Measurements from ENCODE around the gene KDM2A. TPM values are rescaled to one million over a fixed set of nuclear protein-coding genes. Genes with fewer than 3 reads are reported as not detected.
A peak's percentile ranks its signal among the peaks of the same experiment; 100 is the strongest.

KDM2A gene
- total RNA-seq, 1 experiment from 2014 or later, result 122 TPM

- no peaks in the 10 kb centered on the region for H3K27me3 Mint-ChIP-seq (ENCODE audit: insufficient read depth, unreplicated experiment)
- BruUV-seq (replicated peaks), result TSS peak; percentile 67
- H3K36me3 ChIP-seq (ENCODE audit: control insufficient read depth, insufficient read depth, low read length), result 0 out of 2 replicates have a peak, but pooled peaks cover 1% of the 10 kb centered on the region
- H3K9me3 Mint-ChIP-seq (ENCODE audit: unreplicated experiment), result no peaks in the 10 kb centered on the region
- ChIA-PET POLR2A (interaction anchor here (0.6 to 2.7 kb wide), 35 partner anchors 8 to 1234 kb away, joined by 3 to 49 read pairs (median 3); partner anchors contain the start of genes ANKRD13D, GRK2, KDM2A and MRPL11), CTCF (interaction anchor here (0.5 to 3.5 kb wide), 27 partner anchors 8 to 1186 kb away, joined by 3 to 22 read pairs (median 4); partner anchors contain the start of genes ANKRD13D, DPP3, KDM2A and PPP1CA)
- peaks cover 34% of the 10 kb centered on the region for H3K4me1 Mint-ChIP-seq (ENCODE audit: low read depth, unreplicated experiment)
- intact Hi-C loops (cut with micrococcal nuclease; ENCODE audit: unreplicated experiment), result loop anchor here (1.0 to 10.0 kb wide), 6 partner anchors 8 to 345 kb away; partner anchors contain the start of genes ANKRD13D, GSTP1 and KDM2A
- peak overlapping the region; percentile 98 for H3K27ac Mint-ChIP-seq (ENCODE audit: unreplicated experiment)
- peak; percentile 100 for DNase-seq
- H3K4me3 Mint-ChIP-seq (ENCODE audit: unreplicated experiment), result peak overlapping the region; percentile 96
- H3K4me3 ChIP-seq (ENCODE audit: low read depth, low read length), result peak overlapping the region; percentile 46
- H3K4me1 ChIP-seq, result peaks cover 30% of the 10 kb centered on the region
- no peaks in the 10 kb centered on the region for H3K27me3 ChIP-seq (replicated peaks; ENCODE audit: control insufficient read depth, insufficient read depth, low read length)
- no peaks in the 10 kb centered on the region for H3K9me3 ChIP-seq
- no peak for TF ChIP-seq CTCF (IDR thresholded peaks at IDR 0.05; ENCODE audit: insufficient read depth in 1 of 2, low read depth in 1 of 2, low read length in 1 of 2, severe bottlenecking in 1 of 2, unreplicated experiment in 1 of 2)
- peaks cover 64% of the 10 kb centered on the region for H3K36me3 Mint-ChIP-seq (ENCODE audit: insufficient read depth, unreplicated experiment)
Observed at GRCh38 chr11:67239783-67240575, 120.9 kb downstream of the KDM2A start.

GRCh38 chr11:67240576-67241389, 121.7 kb downstream of the KDM2A start:
- BruUV-seq (replicated peaks), result no TSS peak
- Mint-ChIP-seq H3K36me3 (ENCODE audit: insufficient read depth, unreplicated experiment) (peaks cover 66% of the 10 kb centered on the region), H3K4me3 (ENCODE audit: unreplicated experiment) (peak overlapping the region; percentile 96), H3K27me3 (ENCODE audit: insufficient read depth, unreplicated experiment) (no peaks in the 10 kb centered on the region), H3K27ac (ENCODE audit: unreplicated experiment) (peak overlapping the region; percentile 98), H3K9me3 (ENCODE audit: unreplicated experiment) (no peaks in the 10 kb centered on the region), H3K4me1 (ENCODE audit: low read depth, unreplicated experiment) (peaks cover 42% of the 10 kb centered on the region)
- POLR2A ChIA-PET, result interaction anchor here (0.5 to 2.7 kb wide), 16 partner anchors 8 to 282 kb away, joined by 3 to 49 read pairs (median 6); partner anchors contain the start of genes KDM2A, PC, PPP1CA and SSH3
- CTCF ChIA-PET, result interaction anchor here (0.5 to 3.5 kb wide), 12 partner anchors 7 to 186 kb away, joined by 3 to 22 read pairs (median 8); partner anchors contain the start of genes ANKRD13D, KDM2A and SSH3
- Histone ChIP-seq H3K4me1 (peaks cover 30% of the 10 kb centered on the region), H3K9me3 (no peaks in the 10 kb centered on the region), H3K36me3 (ENCODE audit: control insufficient read depth, insufficient read depth, low read length) (0 out of 2 replicates have a peak, but pooled peaks cover 3% of the 10 kb centered on the region), H3K27me3 (replicated peaks; ENCODE audit: control insufficient read depth, insufficient read depth, low read length) (no peaks in the 10 kb centered on the region), H3K4me3 (ENCODE audit: low read depth, low read length) (peak overlapping the region; percentile 46)
- intact Hi-C loops (cut with micrococcal nuclease; ENCODE audit: unreplicated experiment), result loop anchor here (1.0 to 10.0 kb wide), 2 partner anchors 8 to 344 kb away; partner anchors contain the start of gene GSTP1
- peak; percentile 78 to 85 for DNase-seq
- no peak for TF ChIP-seq CTCF (IDR thresholded peaks at IDR 0.05; ENCODE audit: insufficient read depth in 1 of 2, low read depth in 1 of 2, low read length in 1 of 2, severe bottlenecking in 1 of 2, unreplicated experiment in 1 of 2)

- CTCF ChIA-PET, result no interaction called here
- POLR2A ChIA-PET, result interaction anchor here (0.5 kb wide), 1 partner anchor 251 kb away, joined by 3 read pairs; no protein-coding TSS in a partner anchor
- H3K27me3 Mint-ChIP-seq (ENCODE audit: insufficient read depth, unreplicated experiment), result no peaks in the 10 kb centered on the region
- H3K36me3 Mint-ChIP-seq (ENCODE audit: insufficient read depth, unreplicated experiment), result peaks cover 79% of the 10 kb centered on the region
- no peak overlapping the region for H3K4me3 ChIP-seq (ENCODE audit: low read depth, low read length)
- H3K27ac Mint-ChIP-seq (ENCODE audit: unreplicated experiment), result peak overlapping the region; percentile 98
- H3K4me3 Mint-ChIP-seq (ENCODE audit: unreplicated experiment), result peak overlapping the region; percentile 96
- intact Hi-C loops (cut with micrococcal nuclease; ENCODE audit: unreplicated experiment), result loop anchor here (10.0 kb wide), 1 partner anchor 342 kb away; the partner anchor contains the start of gene GSTP1
- DNase-seq, result no peak
- no peak for TF ChIP-seq CTCF (IDR thresholded peaks at IDR 0.05; ENCODE audit: insufficient read depth in 1 of 2, low read depth in 1 of 2, low read length in 1 of 2, severe bottlenecking in 1 of 2, unreplicated experiment in 1 of 2)
- peaks cover 32% of the 10 kb centered on the region for H3K4me1 ChIP-seq
- H3K9me3 ChIP-seq, result no peaks in the 10 kb centered on the region
- BruUV-seq (replicated peaks), result no TSS peak
- no peaks in the 10 kb centered on the region for H3K9me3 Mint-ChIP-seq (ENCODE audit: unreplicated experiment)
- peaks cover 52% of the 10 kb centered on the region for H3K4me1 Mint-ChIP-seq (ENCODE audit: low read depth, unreplicated experiment)
- H3K36me3 ChIP-seq (ENCODE audit: control insufficient read depth, insufficient read depth, low read length), result peaks cover 8% of the 10 kb centered on the region
- no peaks in the 10 kb centered on the region for H3K27me3 ChIP-seq (replicated peaks; ENCODE audit: control insufficient read depth, insufficient read depth, low read length)
Observed at GRCh38 chr11:67242548-67242947, 123.5 kb downstream of the KDM2A start.
